ENCODE data around the gene CHSY3. TPM values are rescaled to one million over a fixed set of nuclear protein-coding genes. Genes with fewer than 3 reads are reported as not detected.

CHSY3 gene
- total RNA-seq, 1 donor from 2014 or later: 3.9 TPM

DNA sequence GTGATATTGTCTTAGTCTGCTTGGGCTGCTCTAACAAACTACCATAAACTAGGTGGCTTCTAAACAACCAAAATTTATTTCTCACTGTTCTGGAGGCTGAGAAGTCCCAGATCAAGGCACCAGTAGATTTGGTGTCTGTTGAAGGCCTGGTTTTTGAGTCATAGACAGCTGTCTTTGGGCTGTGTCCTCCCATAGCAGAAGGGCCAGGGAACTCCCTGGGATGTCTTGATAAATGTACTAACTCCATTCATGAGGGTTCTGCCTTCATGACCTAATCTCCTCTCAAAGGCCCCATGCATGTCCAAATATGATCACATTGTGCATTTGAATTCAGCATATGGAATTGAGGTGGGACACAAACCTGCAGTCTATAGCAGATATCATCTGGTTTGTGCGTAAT is 121.2 kb downstream of the CHSY3 start:
- DNase-seq: no peak

DNA sequence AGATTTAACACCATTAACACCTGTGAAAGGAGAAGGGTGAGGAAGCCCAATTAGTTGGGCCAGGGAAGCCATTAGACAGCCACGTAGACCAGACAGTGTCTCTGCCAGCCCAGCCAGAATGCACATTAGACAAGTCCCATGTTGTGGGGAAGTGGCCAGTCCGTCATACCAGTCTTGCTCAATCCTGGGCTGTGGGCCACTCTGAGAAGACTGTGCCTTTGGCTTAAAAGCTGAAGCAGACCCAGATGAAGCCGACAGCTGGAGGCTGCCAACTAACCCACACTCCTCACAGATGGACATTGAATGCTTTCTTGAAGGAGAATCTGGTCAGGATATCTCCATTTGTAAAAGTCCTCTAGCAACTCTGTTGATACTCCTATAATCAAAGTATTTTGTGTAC is 128.5 kb downstream of the CHSY3 start:
- DNase-seq: no peak

DNA sequence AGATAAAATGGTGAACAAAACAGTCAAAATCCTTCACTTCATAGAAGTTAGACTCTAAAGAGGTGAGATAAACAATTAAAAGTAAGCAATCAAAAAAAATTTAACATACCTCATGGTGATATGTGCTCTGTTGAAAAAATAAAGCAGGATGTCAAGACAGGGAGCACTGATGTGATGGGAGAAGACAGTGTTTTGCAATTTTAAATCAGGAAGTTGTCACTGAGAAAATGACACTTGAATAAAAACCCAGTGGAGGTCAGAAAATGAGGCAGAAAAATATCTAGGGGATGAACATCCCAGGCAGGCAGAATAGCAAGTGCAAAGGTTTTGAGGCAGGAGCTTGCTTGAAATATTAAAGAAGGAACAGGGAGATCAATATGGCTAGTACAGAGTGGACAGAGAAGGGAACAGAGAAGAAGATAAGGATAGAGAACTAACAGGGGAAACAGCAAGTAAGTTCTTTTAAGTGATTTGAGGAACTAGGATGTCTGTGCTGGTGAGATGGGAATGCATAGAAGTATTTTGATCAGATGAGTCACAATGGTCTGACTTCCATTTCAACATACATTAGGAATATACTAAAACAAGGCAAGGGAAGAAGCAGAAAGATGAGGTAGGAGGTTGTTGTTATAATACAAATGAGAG is 130.4 kb downstream of the CHSY3 start:
- DNase-seq: no peak

DNA sequence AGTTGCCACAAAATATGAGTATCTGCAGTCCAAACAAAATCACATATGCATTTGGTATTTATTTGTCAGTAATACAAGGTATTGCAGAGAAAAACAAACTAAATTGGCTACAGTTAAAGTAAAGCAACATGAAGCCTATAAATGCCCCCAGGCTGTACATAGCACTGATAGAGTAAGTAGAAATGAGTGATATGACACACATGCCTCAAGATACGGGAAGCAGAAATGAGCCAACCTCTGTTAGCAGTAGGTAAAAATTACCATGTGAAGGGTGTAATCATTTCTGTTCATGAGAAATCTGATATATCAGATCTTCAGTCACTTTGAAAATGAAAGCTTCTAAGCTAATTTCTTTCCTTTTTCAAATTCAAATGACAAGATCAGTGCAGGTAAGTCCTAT is 131.1 kb downstream of the CHSY3 start:
- no peak for DNase-seq

DNA sequence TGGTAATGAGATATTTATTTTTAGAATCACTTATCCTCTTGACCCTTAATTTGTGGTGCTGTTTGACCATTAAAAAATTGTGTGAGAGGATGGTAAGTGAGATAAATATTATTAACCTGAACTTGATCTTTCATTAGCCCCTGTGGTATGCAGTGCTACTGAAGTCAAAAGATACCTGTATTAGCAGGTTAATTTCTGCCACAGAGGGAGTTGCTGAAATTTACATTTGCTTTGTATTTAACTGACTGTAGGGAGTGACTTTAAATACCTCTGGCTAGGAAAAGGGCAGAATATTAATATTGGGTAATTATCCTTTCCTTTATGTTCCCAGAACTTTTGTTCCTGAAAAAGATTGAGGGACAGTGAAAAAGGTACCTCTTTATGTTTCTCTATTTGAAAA is 133.6 kb downstream of the CHSY3 start:
- no peak for DNase-seq

DNA sequence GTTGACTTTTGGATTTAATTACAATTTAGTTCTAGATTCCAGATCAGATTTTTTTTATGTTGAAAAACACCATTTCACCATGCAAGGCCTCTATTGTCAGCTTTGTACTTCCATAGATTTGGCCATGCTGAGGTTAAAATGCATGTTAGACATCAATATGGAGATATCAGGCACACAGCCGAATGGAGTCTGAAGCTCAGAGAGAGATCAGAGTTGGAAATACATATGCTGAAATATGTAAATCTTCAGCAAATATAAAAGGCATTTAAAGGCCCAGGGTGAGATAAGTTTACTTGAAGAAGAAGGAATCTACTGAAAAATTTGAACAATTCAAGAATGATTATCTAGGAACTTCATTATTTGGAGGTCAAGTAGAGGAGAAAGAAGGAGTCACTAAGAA is 139.6 kb downstream of the CHSY3 start:
- no peak for DNase-seq

DNA sequence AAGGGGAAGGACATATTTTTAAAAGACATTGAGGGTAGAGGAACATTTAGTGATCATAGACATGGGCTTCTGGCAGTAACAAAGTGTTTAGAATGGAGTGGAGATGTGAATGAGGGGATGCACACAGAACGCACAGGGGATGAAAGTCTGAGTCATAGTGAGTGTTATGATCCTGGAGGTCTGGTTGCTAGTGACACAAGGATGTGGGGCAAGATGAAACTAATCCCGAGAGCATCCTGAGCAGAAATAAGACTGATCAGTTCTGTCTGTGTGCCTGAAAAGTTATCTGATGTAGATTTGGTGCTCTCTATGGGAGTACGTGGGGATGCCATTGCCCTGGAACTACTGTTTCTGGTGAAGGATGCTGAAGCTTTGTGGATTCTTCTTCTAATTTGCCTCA is 141.1 kb downstream of the CHSY3 start:
- no peak for DNase-seq

DNA sequence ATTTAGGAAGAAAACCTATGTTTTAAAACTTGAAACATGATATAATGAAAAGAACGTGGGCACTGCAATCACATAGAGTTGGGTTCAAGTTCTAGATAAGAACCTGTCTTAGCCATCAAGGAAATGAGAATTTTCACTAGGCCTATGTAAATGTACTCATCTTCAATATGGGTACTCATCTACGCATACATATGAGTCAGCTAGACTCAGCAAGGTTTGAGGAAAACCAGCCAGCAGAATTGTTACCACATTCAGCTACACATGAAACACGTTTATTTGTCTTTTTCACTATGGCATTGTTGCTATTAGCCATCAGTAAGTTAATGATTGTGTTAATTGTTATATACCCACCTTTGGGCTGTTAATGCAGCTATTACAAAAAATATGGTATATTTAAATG is 146.3 kb downstream of the CHSY3 start:
- no peak for DNase-seq

DNA sequence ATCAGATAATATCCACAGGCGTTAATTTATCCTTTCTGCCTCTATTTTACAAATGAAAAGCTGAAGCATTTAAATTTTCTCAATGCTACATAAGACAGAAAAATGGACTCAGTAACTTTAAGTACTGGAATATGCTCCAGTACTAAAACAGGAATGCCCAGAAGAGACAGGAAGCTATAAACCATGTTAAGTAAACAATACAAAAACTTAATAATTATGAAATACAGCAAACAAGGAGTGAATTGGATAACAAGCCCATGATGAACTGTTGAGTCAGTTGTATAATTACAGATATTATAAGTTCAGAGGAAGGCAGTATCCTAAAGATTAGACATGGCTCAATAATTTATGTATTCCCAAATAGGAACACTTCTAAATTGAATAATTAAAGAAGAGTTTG is 148.5 kb downstream of the CHSY3 start:
- no peak for DNase-seq

DNA sequence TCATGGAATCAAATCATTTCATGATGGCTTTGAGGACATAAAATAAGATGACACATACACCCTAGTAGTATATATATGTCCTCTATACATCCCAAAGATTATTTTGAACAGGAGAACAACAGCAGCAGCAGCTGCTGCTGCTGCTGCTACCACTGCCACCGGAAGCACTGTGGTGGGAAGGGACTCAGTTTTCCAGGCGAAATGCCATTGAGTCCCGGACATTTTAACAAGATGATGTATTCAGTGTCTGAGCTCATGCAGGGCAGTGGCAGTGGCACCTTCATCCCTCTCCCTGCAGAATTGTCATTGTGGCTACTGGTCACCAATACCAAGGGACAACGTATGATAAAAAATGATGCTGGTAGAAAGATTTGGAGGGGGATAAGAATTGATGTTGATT is 151.3 kb downstream of the CHSY3 start:
- DNase-seq: no peak

DNA sequence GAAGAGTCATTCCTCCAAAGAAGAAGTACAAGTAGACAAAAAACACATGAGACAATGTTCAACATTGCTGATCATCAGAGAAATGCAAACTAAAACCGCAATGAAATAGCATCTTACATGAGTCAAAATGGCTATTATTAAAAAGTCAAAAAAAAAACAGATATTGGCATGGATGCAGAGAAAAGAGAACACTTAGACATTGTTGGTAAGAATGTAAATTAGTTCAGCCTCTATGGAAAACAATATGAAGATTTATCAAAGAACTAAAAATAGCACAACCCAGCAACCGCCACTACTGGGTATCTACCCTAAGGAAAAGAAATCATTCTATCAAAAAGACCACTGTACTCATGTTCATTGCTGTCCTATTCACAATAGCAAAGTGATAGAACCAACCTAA is 157.5 kb downstream of the CHSY3 start:
- DNase-seq: no peak

DNA sequence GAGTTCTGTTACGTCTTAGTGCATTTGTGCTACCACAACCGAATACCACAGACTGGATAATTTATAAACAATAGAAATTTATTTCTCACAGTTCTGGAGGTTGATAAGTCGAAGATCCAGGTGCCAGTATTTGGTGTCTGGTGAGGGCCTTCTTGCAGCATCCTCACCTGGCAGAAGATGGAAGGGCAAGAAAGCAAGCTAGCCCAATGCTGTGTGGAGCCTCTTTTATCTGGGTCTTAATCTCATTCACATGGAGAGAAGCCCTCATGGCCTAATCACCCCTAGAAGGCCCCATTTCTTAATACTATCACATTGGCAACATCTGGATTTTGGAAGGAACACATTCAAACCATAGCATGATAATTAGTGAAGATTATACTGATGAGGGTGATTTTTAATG is 159.3 kb downstream of the CHSY3 start:
- no peak for DNase-seq

DNA sequence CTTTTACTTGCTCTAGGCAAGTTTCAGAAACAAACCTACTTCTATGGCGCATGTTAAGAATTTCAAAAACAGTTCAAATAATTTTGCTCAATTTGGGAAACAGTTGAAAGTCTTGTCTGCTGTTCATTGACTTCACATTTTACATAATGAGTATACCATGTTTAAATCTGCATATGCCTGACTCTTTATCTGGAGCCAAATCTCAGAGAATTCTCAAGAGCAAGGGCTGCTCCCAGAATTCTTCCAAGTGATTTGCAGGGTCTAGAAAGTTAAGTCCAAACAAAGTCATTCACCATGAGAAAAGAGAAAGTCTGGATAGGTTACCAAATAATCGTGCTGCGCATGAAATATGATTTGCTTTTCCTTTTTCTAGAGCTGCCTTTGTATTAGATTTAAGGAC is 160.2 kb downstream of the CHSY3 start:
- DNase-seq: no peak

DNA sequence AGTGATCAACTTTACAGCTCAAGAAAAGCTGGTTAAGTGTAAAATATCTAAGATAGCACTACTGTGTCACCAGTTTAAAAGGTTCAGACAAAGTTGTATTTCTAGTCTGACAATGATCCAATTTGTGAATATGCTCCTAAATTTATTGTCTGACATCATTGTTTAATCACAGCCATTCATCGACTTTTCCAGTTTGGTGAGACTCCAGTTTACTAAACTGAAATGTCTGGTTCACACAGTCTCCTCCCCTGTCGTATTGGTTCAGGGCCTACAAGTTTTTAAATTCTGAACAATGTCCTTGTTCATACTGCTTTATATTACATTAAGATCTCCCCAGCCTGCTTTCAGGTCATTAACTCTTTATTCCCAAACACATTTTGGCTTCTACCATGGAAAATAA is 161.4 kb downstream of the CHSY3 start:
- no peak for DNase-seq

DNA sequence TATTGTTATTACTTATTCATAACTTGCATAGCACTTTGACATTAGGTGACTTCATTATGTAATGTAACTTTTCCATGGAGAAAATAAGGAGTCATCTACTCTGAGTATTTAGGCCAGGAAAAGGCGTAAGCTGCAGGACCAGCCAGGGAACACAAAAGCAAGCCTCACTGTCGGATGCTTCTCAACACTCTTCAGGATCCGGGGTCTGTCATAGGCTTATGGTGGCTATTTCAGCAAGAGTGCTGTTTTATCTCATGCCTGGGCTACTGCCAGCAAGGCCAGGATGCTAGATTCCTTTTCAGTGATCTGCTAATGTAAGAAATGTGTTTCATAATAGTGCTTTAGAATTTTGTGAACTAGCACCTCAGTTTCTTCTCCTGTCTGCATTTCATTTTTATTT is 162.4 kb downstream of the CHSY3 start:
- DNase-seq: no peak

DNA sequence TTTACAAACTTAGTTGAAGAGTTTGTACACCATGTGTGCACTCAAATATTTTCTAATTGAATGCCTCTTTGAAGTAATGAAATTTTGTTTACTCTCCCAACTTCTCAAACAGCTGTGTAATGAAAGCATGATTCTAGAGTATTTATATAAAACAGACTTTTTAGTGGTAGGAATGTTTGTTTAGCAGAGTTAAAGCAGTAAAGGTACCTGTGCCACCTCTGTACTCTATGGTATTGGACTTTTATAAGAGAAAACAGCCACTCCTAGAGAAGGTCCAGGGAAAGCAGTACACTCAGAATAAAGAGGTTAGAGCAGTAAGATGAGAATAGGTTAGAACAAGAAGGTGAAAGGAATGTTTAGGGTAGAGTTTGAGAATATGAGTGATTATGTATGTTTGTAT is 163.1 kb downstream of the CHSY3 start:
- no peak for DNase-seq

DNA sequence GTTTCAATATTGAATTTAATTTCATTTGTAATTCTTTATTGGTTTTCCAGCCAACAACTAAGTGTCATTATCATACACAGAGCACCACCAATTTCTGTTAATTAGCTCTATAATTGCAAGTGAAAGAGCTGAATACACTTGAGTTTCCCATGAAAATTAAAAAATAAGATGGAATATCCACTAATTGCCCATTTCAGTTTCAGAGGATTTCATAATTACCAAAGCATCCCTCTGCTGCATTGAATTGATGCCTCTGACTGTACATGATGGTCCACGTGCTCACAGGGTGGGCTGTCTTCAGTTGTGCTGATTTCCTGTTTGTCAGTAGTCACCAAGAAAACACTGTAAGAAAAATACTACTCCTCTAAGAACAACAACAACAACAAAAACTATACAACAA is 163.8 kb downstream of the CHSY3 start:
- DNase-seq: no peak

DNA sequence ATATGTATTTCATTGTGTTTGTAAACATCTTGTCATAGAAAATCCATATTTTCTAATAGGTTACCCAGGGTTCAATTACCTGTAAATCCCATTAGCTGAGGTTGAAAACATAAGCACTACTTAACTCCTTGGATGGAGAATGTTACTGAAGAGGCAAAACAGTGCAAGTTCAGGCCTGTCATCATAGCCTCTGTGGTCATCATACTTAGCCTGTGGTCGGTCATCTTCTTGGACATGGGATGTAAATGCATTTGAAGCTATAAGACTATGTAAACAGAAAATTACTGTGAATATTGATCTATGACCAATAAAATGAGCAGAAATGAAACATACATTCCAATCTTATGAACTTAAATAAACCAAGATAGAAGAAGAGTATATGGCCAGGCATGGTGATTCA is 164.7 kb downstream of the CHSY3 start:
- DNase-seq: no peak

DNA sequence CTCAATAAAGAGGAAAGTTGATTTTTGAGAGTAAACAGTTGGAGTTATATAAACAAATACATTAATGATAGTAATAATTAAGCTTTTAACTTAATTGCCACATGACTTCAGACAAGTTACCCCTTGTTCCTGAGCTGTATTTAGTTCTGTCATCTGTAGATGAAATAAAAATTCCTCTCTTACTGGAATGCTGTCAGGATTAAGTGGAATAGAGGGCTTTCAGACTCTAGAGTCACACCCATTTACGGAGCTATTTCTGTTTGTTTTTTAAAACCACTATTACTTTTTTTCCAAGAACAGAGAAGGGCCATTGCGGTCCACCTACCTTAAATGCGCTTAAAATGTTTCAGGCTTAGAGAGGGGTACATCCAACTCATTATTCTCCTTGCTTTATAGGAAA is 170.6 kb downstream of the CHSY3 start:
- DNase-seq: no peak

DNA sequence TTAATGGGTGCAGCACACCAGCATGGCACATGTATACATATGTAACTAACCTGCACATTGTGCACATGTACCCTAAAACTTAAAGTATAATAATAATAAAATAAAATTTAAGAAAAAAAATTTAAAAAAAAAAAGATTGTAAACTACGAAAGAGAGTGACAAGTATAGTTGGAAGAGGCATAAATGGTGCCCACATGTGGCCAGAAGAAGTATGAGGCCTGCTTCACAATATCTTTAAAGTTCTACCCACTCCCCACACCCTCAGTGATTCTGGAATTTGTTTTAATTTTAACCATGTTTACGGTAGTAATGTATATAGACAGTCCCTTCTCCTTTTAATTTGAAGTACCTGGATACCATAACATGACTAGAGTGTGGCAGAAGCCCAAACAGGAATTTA is 172.7 kb downstream of the CHSY3 start:
- no peak for DNase-seq

DNA sequence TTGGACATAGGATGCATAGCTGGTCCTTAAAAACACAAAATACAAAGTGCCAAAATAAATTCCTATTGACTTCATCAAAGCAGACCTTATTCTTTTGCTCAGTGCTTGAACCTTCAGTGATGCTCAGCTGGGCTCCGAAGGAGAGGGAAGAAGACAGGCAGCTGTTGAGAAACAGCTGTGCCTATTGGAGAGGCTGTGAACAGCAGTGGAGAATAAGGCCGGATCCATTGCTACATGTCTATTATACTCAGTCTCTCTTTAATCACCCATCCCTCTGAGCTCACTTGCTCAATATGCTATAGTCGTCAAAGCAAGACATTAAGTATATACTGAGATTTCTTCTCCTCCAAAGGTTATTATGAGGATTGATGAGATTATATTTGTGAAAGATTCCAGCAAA is 174.4 kb downstream of the CHSY3 start:
- no peak for DNase-seq

DNA sequence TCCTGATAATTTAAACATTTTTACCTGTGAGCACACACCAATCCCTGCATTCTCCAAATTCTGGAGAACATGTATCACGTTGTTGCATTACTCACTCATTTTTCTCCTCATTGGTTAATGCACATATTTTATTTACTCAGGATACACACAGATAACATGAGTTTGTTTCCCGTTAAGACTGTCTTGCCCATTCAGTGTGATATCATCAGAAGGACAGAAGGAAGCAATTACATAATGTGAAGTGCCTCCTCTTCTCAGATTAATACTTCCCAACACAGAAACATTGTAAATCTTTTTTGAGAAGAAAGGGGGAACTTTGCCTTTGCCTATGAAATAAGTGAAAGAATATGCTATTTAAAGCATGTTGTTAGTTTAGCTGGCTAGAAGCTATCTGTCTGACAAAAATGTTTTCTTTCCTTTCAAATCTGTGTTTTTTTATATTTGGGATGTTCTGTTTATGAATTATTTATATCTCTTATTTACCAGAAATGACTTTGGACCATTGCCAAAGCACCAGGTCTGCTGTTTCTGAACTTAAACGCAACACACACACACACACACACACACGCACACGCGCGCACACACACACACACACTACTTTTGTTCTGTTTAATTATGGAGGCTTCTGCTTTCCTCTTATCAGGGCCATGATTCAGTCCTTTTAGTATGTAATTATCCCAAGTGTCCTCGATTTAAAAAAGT is 186.5 kb downstream of the CHSY3 start:
- no peak for DNase-seq

DNA sequence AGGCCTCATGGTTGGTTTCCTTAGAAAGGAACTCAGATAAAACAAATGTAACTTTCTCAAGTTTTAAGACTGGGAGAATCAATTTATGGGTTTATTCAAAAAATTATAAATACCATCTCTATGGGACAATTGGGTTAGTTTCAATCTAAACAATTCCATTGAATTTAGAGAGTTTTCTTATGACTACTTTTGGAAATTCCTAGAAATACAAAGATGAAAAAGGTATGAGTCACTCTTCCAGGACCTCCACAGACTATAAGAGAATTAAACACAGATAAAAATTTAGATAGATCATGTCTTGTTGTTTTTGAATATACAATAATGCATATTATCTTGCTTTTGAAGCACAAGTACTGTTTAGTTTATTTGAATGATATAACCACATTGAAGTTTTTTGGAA is 188.7 kb downstream of the CHSY3 start:
- no peak for DNase-seq

DNA sequence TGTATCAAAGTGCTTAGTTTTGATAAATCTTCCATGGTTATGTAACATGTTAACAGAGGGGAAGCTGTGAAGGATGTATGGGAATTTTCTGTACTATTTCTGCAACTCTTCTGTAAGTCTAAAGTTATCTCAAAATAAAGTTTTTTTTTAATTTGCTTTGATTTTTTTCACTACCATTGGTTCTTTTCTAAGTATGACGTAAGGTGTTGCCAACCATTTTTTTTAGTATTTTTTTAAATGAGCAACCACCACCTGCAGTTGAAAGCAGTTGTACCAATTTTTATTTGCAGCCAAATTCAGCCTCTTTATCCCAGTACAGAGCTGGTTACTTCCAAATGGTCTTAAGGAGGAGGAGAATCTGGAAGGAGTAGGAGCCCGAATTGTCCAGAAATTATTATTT is 192.2 kb downstream of the CHSY3 start:
- DNase-seq: no peak

DNA sequence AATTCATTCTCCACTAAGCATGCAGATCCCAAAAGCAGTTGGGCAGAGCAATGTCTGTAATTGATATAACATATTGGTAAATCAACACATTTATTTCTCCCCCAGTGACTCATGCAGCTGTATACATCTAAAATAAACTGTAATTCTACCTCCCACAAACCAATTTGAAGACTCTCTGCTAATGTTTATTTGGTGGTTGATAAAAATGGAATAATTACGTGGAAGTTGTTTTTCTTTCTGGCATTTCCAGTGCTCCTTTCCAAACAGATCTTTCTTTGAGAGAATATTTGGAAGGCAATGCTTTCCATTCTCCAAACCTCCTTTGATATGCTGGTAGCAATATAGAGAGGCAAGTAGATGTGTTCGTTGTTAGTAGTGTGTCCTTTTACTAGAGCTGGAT is 194.7 kb downstream of the CHSY3 start:
- no peak for DNase-seq

All from dermis blood vessel endothelial cell (primary cell).